IPS-18c (cell line): Measurements from ENCODE around the gene INSL3.

Experiments used
- H3K4me3 ChIP-seq: 2 replicates; pipeline ENCODE4 v1.7.0; 2013; ENCODE audit warnings: low read depth, mild to moderate bottlenecking, low read length, moderate library complexity; ENCODE audit not compliant: insufficient read depth
- H3K9me3 ChIP-seq: one replicate; pipeline ENCODE4 v1.6.1; 2013; ENCODE audit warnings: mild to moderate bottlenecking, low read length, moderate library complexity; ENCODE audit not compliant: control insufficient read depth, insufficient read depth

The INSL3 gene

GRCh38 chr19:17821190-17821589 is at the start of gene INSL3:
Gene INSL3, minus strand, starts transcription at chr19:17821519. Its CDS starts 13 bp downstream, at chr19:17821506.
- no peaks in the 10 kb centered on the region for H3K9me3 ChIP-seq

GRCh38 chr19:17869114-17869608 is 47.8 kb upstream of the INSL3 start:
- Histone ChIP-seq H3K9me3 (no peaks in the 10 kb centered on the region), H3K4me3 (no peak overlapping the region)

More at GRCh38 chr19:17821190-17821589, at the start of gene INSL3:
- H3K4me3 ChIP-seq: no peak within 1 kb of the TSS

GRCh38 chr19:17868669-17869068 is 47.4 kb upstream of the INSL3 start:
- H3K4me3 ChIP-seq: no peak overlapping the region

GRCh38 chr19:17866964-17867486 is 45.7 kb upstream of the INSL3 start:
- H3K9me3 ChIP-seq: no peaks in the 10 kb centered on the region
- H3K4me3 ChIP-seq: no peak overlapping the region

More at GRCh38 chr19:17868669-17869068, 47.4 kb upstream of the INSL3 start:
- H3K9me3 ChIP-seq: no peaks in the 10 kb centered on the region

- Histone ChIP-seq H3K9me3 (no peaks in the 10 kb centered on the region), H3K4me3 (no peak overlapping the region)
These were observed 45.1 kb upstream of the INSL3 start for GRCh38 chr19:17866312-17866963.

GRCh38 chr19:17865364-17866311 is 44.3 kb upstream of the INSL3 start:
- Histone ChIP-seq H3K4me3 (no peak overlapping the region), H3K9me3 (no peaks in the 10 kb centered on the region)

- Histone ChIP-seq H3K4me3 (no peak overlapping the region), H3K9me3 (no peaks in the 10 kb centered on the region)
These were observed 42.3 kb upstream of the INSL3 start for GRCh38 chr19:17863520-17864182.

GRCh38 chr19:17862711-17863519 is 41.6 kb upstream of the INSL3 start:
- Histone ChIP-seq H3K9me3 (no peaks in the 10 kb centered on the region), H3K4me3 (no peak overlapping the region)

- Histone ChIP-seq H3K9me3 (no peaks in the 10 kb centered on the region), H3K4me3 (peak overlapping the region; percentile 80)
These were observed 40.5 kb upstream of the INSL3 start for GRCh38 chr19:17861542-17862402.

- Histone ChIP-seq H3K4me3 (peak overlapping the region; percentile 80), H3K9me3 (no peaks in the 10 kb centered on the region)
These were observed 39.7 kb upstream of the INSL3 start for GRCh38 chr19:17860993-17861360.

GRCh38 chr19:17860331-17860992 is 39.1 kb upstream of the INSL3 start:
- peak overlapping the region; percentile 80 for H3K4me3 ChIP-seq
- H3K9me3 ChIP-seq: no peaks in the 10 kb centered on the region

GRCh38 chr19:17859533-17860330 is 38.4 kb upstream of the INSL3 start, which contains the start of gene RPL18A:
Gene RPL18A, plus strand, starts transcription at chr19:17859910. Its CDS starts 47 bp downstream, at chr19:17859957.
- Histone ChIP-seq H3K4me3 (peak within 1 kb of the TSS; percentile 80), H3K9me3 (no peaks in the 10 kb centered on the region)

GRCh38 chr19:17855280-17856152 is 34.2 kb upstream of the INSL3 start:
- Histone ChIP-seq H3K9me3 (no peaks in the 10 kb centered on the region), H3K4me3 (no peak overlapping the region)

- no peaks in the 10 kb centered on the region for H3K9me3 ChIP-seq
- no peak overlapping the region for H3K4me3 ChIP-seq
These were observed 32.7 kb upstream of the INSL3 start for GRCh38 chr19:17854061-17854460.
